ENCODE data around the gene C1QTNF12.

The C1QTNF12 gene

GRCh38 chr1:1268284-1268682 lies 21.8 kb upstream of the C1QTNF12 start:
- peaks cover 7% of the 10 kb centered on the region; the same call in 1 of the 2 replicates for H3K36me3 ChIP-seq (ENCODE audit: insufficient read depth)
- no peaks in the 10 kb centered on the region; the same call in 1 of the 2 replicates for H3K27me3 ChIP-seq (ENCODE audit: insufficient read depth, low read depth)
- H3K4me3 ChIP-seq (IDR thresholded peaks at IDR 0.05; ENCODE audit: insufficient read depth, low read depth, low read length): no peak overlapping the region
- H3K4me2 ChIP-seq: no peak overlapping the region
- H3K79me2 ChIP-seq (ENCODE audit: insufficient read depth, low read depth): peaks cover 63% of the 10 kb centered on the region
- no peak overlapping the region for H3K27ac ChIP-seq
- TF ChIP-seq CTCF (conservative IDR thresholded peaks at IDR 0.05; ENCODE audit: low read depth, low read length): no peak
- no peak overlapping the region for H3K9ac ChIP-seq
- H3K4me1 ChIP-seq (ENCODE audit: low read depth, poor library complexity, severe bottlenecking): peaks cover 14% of the 10 kb centered on the region
- H2AFZ ChIP-seq (ENCODE audit: low read depth): no peak overlapping the region
- peaks cover 4% of the 10 kb centered on the region; the same call in 1 of the 2 replicates for H4K20me1 ChIP-seq (ENCODE audit: insufficient read depth)

- H3K27me3 ChIP-seq (ENCODE audit: insufficient read depth, low read depth): no peaks in the 10 kb centered on the region; the same call in 1 of the 2 replicates
- no peak overlapping the region for H2AFZ ChIP-seq (ENCODE audit: low read depth)
- no peak overlapping the region for H3K4me3 ChIP-seq (IDR thresholded peaks at IDR 0.05; ENCODE audit: insufficient read depth, low read depth, low read length)
- H3K4me1 ChIP-seq (ENCODE audit: low read depth, poor library complexity, severe bottlenecking): peaks cover 14% of the 10 kb centered on the region
- H3K27ac ChIP-seq: no peak overlapping the region
- TF ChIP-seq CTCF (conservative IDR thresholded peaks at IDR 0.05; ENCODE audit: low read depth, low read length): no peak
- peaks cover 10% of the 10 kb centered on the region; the same call in 1 of the 2 replicates for H3K36me3 ChIP-seq (ENCODE audit: insufficient read depth)
- H4K20me1 ChIP-seq (ENCODE audit: insufficient read depth): peaks cover 4% of the 10 kb centered on the region; the same call in 1 of the 2 replicates
- no peak overlapping the region for H3K4me2 ChIP-seq
- H3K79me2 ChIP-seq (ENCODE audit: insufficient read depth, low read depth): peaks cover 57% of the 10 kb centered on the region
- no peak overlapping the region for H3K9ac ChIP-seq
Measured at GRCh38 chr1:1267488-1268283, 21.2 kb upstream of the C1QTNF12 start.

- no peak overlapping the region for H3K4me3 ChIP-seq (IDR thresholded peaks at IDR 0.05; ENCODE audit: insufficient read depth, low read depth, low read length)
- no peak overlapping the region for H2AFZ ChIP-seq (ENCODE audit: low read depth)
- H3K9ac ChIP-seq: no peak overlapping the region
- H3K4me2 ChIP-seq: no peak overlapping the region
- H4K20me1 ChIP-seq (ENCODE audit: insufficient read depth): no peaks in the 10 kb centered on the region
- peaks cover 11% of the 10 kb centered on the region; the same call in 1 of the 2 replicates for H3K36me3 ChIP-seq (ENCODE audit: insufficient read depth)
- H3K27ac ChIP-seq: no peak overlapping the region
- 0 out of 2 replicates have a peak, but pooled peaks have one; percentile 18 for TF ChIP-seq CTCF (conservative IDR thresholded peaks at IDR 0.05; ENCODE audit: low read depth, low read length)
- H3K27me3 ChIP-seq (ENCODE audit: insufficient read depth, low read depth): no peaks in the 10 kb centered on the region
- H3K4me1 ChIP-seq (ENCODE audit: low read depth, poor library complexity, severe bottlenecking): no peaks in the 10 kb centered on the region
- peaks cover 29% of the 10 kb centered on the region; the same call in 1 of the 2 replicates for H3K79me2 ChIP-seq (ENCODE audit: insufficient read depth, low read depth)
Measured at GRCh38 chr1:1264868-1265272, 18.3 kb upstream of the C1QTNF12 start.

GRCh38 chr1:1264026-1264425 lies 17.5 kb upstream of the C1QTNF12 start:
- H3K27ac ChIP-seq: no peak overlapping the region
- peaks cover 11% of the 10 kb centered on the region; the same call in 1 of the 2 replicates for H3K36me3 ChIP-seq (ENCODE audit: insufficient read depth)
- H4K20me1 ChIP-seq (ENCODE audit: insufficient read depth): no peaks in the 10 kb centered on the region
- no peaks in the 10 kb centered on the region for H3K27me3 ChIP-seq (ENCODE audit: insufficient read depth, low read depth)
- no peaks in the 10 kb centered on the region for H3K4me1 ChIP-seq (ENCODE audit: low read depth, poor library complexity, severe bottlenecking)
- no peak overlapping the region for H3K4me2 ChIP-seq
- H2AFZ ChIP-seq (ENCODE audit: low read depth): no peak overlapping the region
- H3K4me3 ChIP-seq (IDR thresholded peaks at IDR 0.05; ENCODE audit: insufficient read depth, low read depth, low read length): no peak overlapping the region
- no peak for TF ChIP-seq CTCF (conservative IDR thresholded peaks at IDR 0.05; ENCODE audit: low read depth, low read length)
- no peak overlapping the region for H3K9ac ChIP-seq
- H3K79me2 ChIP-seq (ENCODE audit: insufficient read depth, low read depth): peaks cover 21% of the 10 kb centered on the region; the same call in 1 of the 2 replicates
